ENCODE data around the gene GMEB2.

GRCh38 chr20:63542031-63542559 lies 84.8 kb downstream of the GMEB2 start:
- TF ChIP-seq, protein P1, sequence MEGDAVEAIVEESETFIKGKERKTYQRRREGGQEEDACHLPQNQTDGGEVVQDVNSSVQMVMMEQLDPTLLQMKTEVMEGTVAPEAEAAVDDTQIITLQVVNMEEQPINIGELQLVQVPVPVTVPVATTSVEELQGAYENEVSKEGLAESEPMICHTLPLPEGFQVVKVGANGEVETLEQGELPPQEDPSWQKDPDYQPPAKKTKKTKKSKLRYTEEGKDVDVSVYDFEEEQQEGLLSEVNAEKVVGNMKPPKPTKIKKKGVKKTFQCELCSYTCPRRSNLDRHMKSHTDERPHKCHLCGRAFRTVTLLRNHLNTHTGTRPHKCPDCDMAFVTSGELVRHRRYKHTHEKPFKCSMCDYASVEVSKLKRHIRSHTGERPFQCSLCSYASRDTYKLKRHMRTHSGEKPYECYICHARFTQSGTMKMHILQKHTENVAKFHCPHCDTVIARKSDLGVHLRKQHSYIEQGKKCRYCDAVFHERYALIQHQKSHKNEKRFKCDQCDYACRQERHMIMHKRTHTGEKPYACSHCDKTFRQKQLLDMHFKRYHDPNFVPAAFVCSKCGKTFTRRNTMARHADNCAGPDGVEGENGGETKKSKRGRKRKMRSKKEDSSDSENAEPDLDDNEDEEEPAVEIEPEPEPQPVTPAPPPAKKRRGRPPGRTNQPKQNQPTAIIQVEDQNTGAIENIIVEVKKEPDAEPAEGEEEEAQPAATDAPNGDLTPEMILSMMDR (IDR thresholded peaks at IDR 0.05) = no peak
- no peak for TF ChIP-seq ZFX (IDR thresholded peaks at IDR 0.05; ENCODE audit: borderline replicate concordance)

Measured in 22Rv1 (cell line).